A549 (cell line): ENCODE results near the gene POGK. TPM values are rescaled to one million over a fixed set of nuclear protein-coding genes. Genes with fewer than 3 reads are reported as not detected.
"Not testable (repeated sequence)": the region's sequence is repeated elsewhere in the genome, so short reads cannot be mapped to it uniquely, and the experiment has no call there.

Experiments
- ATAC-seq, 2 experiments: fragments of 200-7000 bp in 1 of 2; fragments of >200 bp in 1 of 2; cut with Nextera tagmentation in 1 of 2; cut with Tn5 transposase in 1 of 2; 3 replicates each; pipeline versions ENCODE4 v1.8.0 to v1.9.1; 2018 to 2020; ENCODE audit warnings: mild to moderate bottlenecking in 1 of 2, moderate library complexity in 1 of 2
- CTCF ChIA-PET: fragments of 300-600 bp; sonication (Branson Sonifier 250); formaldehyde crosslinking; extraction: SDS; loops from one replicate; lab custom pipeline; 2021; ENCODE audit warnings: antibody characterized with exemption, inconsistent platforms; lab: Yijun Ruan, JAX
- POLR2A ChIA-PET: fragments of 350-600 bp; formaldehyde crosslinking; extraction: SDS; loops from one replicate; lab custom pipeline; 2021; ENCODE audit warnings: antibody characterized with exemption, inconsistent platforms; lab: Yijun Ruan, JAX
- DNase-seq, 2 experiments: peaks; one replicate each; pipeline versions ENCODE4 v3.0.0 to v3.0.0-alpha.2; 2011 to 2016; ENCODE audit warnings: low read depth in 1 of 2, low spot score in 1 of 2
- FAIRE-seq: peaks from 2 replicates; lab custom pipeline; 2011; peaks lifted over from hg19 to GRCh38; lab: Jason Lieb, UNC
- H3K27ac ChIP-seq, 2 experiments: fragments of >200 bp; sonication (Bioruptor Twin); formaldehyde crosslinking; 3 replicates each; pipeline ENCODE4 v1.5.1; 2016 to 2017
- H3K4me1 ChIP-seq: fragments of >200 bp; sonication (Bioruptor Twin); formaldehyde crosslinking; 3 replicates; pipeline ENCODE4 v1.6.1; 2016
- H3K4me2 ChIP-seq: fragments of >200 bp; sonication (Bioruptor Twin); formaldehyde crosslinking; 3 replicates; pipeline ENCODE4 v1.6.1; 2016
- H3K4me3 ChIP-seq: fragments of >200 bp; sonication (Bioruptor Twin); formaldehyde crosslinking; 3 replicates; pipeline ENCODE4 v1.5.1; 2016
- H3K9me3 ChIP-seq: fragments of >200 bp; sonication (Bioruptor Twin); formaldehyde crosslinking; 3 replicates; pipeline ENCODE4 v1.6.1; 2016
- BHLHE40 ChIP-seq: IDR thresholded peaks from 2 replicates; pipeline ENCODE4 v1.6.1; 2012; ENCODE audit warnings: low read depth, low read length, inconsistent platforms
- CBX2 ChIP-seq: fragments of 200-600 bp; sonication (generic); IDR thresholded peaks from 2 replicates; pipeline ENCODE4 v1.6.1; 2016; ENCODE audit warnings: low read depth, mild to moderate bottlenecking, borderline replicate concordance
- EHMT2 ChIP-seq: fragments of 200-600 bp; sonication (generic); IDR thresholded peaks from 2 replicates; pipeline ENCODE4 v1.6.1; 2016; ENCODE audit warnings: antibody characterized with exemption, low read depth, mild to moderate bottlenecking, moderate library complexity
- EP300 ChIP-seq, 2 experiments: fragments of >200 bp; sonication (Bioruptor Twin); formaldehyde crosslinking; IDR thresholded peaks; 2 replicates in 1 of 2; 3 replicates in 1 of 2; pipeline ENCODE4 v1.6.1; 2016 to 2017
- HDAC2 ChIP-seq: fragments of 200-600 bp; sonication (generic); IDR thresholded peaks from 2 replicates; pipeline ENCODE4 v1.6.1; 2016
- HOXA7 ChIP-seq: fragments of 250-450 bp; sonication (Bioruptor Pico); IDR thresholded peaks from 2 replicates; pipeline ENCODE4 v1.5.0; 2020; ENCODE audit warnings: mild to moderate bottlenecking, moderate library complexity
- JUN ChIP-seq, 2 experiments: fragments of >200 bp; sonication (Bioruptor Twin); formaldehyde crosslinking; IDR thresholded peaks; 2 replicates in 1 of 2; 3 replicates in 1 of 2; pipeline ENCODE4 v1.6.1; 2016 to 2017
- KDM5A ChIP-seq: fragments of 200-600 bp; sonication (generic); IDR thresholded peaks from 2 replicates; pipeline ENCODE4 v1.6.1; 2016; ENCODE audit warnings: antibody characterized with exemption, mild to moderate bottlenecking
- MAFK ChIP-seq: fragments of 450-650 bp; IDR thresholded peaks from 2 replicates; pipeline ENCODE4 v1.6.1; 2014; ENCODE audit not compliant: partially characterized antibody
- MAZ ChIP-seq: fragments of 150-350 bp; IDR thresholded peaks from 2 replicates; pipeline ENCODE4 v1.6.1; 2014; ENCODE audit warnings: antibody characterized with exemption, low read depth, low read length, borderline replicate concordance
- NFE2L2 ChIP-seq: fragments of 150-350 bp; conservative IDR thresholded peaks from 2 replicates; pipeline ENCODE4 v1.6.1; 2014; ENCODE audit warnings: low read length
- POLR2AphosphoS2 ChIP-seq: conservative IDR thresholded peaks from 2 replicates; pipeline ENCODE4 v1.6.1; 2012; ENCODE audit warnings: low read length, improper control_type of control experiment, inconsistent platforms
- RAD21 ChIP-seq, 2 experiments: fragments of >200 bp in 1 of 2; sonication (Bioruptor Twin) in 1 of 2; formaldehyde crosslinking in 1 of 2; IDR thresholded peaks in 1 of 2; conservative IDR thresholded peaks in 1 of 2; 2 replicates in 1 of 2; 3 replicates in 1 of 2; pipeline ENCODE4 v1.6.1; 2012 to 2018; ENCODE audit warnings: inconsistent platforms in 1 of 2
- RCOR1 ChIP-seq: fragments of 150-350 bp; IDR thresholded peaks from 2 replicates; pipeline ENCODE4 v1.6.1; 2014; ENCODE audit warnings: antibody characterized with exemption, low read length, low read depth
- RNF2 ChIP-seq: fragments of 200-600 bp; sonication (generic); IDR thresholded peaks from 2 replicates; pipeline ENCODE4 v1.6.1; 2016; ENCODE audit warnings: low read depth, mild to moderate bottlenecking, antibody characterized with exemption, moderate library complexity, borderline replicate concordance
- ZFP36 ChIP-seq: fragments of 450-650 bp; IDR thresholded peaks from 2 replicates; pipeline ENCODE4 v1.6.1; 2014; ENCODE audit warnings: borderline replicate concordance; ENCODE audit not compliant: partially characterized antibody
- WGBS: methylation state at CpG from one replicate; pipeline ENCODE4 v1.1.6; 2017; ENCODE audit errors: missing lambda C conversion rate; 5-methylcytosine and 5-hydroxymethylcytosine counted together
- polyA plus RNA-seq, 4 experiments: library from polyadenylated mRNA; depleted of rRNA in 3 of 4; stranded (reverse); fragments of >200 nt; fragmentation: RNase III in 1 of 4; extraction: RNeasy Plus Mini Kit Qiagen cat#74134 plus additional on column Dnase treatment in 1 of 4; gene quantifications; 2 replicates in 3 of 4; 3 replicates in 1 of 4; pipeline ENCODE4 v1.2.3, GENCODE V29; 2011 to 2017
- TF ChIP-seq, protein P1 (sequence below): fragments of 250-450 bp; sonication (Bioruptor Pico); IDR thresholded peaks from 2 replicates; pipeline ENCODE4 v1.5.0; 2020; ENCODE audit warnings: low read depth, mild to moderate bottlenecking, moderate library complexity
- TF ChIP-seq, protein P2 (sequence below): fragments of >200 bp; sonication (Bioruptor Twin); formaldehyde crosslinking; IDR thresholded peaks from 3 replicates; pipeline ENCODE4 v1.5.1; 2016
- TF ChIP-seq, protein P3 (sequence below): fragments of 200-600 bp; sonication (generic); IDR thresholded peaks from 2 replicates; pipeline ENCODE4 v1.6.1; 2016; ENCODE audit warnings: antibody characterized with exemption, mild to moderate bottlenecking, moderate library complexity

Gene POGK
- polyA plus RNA-seq, 2 of the 4 experiments (the other 2 are of a cell fraction), result 27.4 to 37.2 TPM

DNA sequence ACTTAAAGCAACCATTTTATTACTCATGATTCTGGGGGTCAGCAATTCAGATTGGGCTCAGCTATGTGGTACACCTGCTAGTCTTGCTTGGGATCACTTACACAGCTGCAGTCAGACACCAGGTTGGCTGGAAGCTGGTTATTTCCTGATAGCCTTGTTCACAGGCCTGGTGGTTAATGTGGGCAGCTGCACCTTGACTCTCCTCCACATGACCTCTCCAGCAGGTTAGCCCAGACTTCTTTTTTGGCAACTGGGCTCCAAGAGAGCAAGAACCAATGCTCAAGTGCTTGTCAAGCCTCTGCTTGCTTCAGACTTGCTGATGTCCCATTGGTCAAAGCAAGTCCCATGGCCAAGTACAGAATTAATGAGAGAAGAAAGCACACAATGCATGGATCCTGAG is 11.8 kb upstream of the POGK start:
- POLR2A ChIA-PET, result no interaction called here
- no peak overlapping the region for H3K4me2 ChIP-seq
- DNase-seq (no peak), FAIRE-seq (no peak), ATAC-seq (no peak)
- no peaks in the 10 kb centered on the region for H3K4me1 ChIP-seq
- H3K9me3 ChIP-seq, result peaks cover 25% of the 10 kb centered on the region; the same call in 1 of the 3 replicates
- no peak for TF ChIP-seq BHLHE40
- TF ChIP-seq POLR2AphosphoS2, result no peak
- TF ChIP-seq MAZ, result no peak
- TF ChIP-seq, protein P1, sequence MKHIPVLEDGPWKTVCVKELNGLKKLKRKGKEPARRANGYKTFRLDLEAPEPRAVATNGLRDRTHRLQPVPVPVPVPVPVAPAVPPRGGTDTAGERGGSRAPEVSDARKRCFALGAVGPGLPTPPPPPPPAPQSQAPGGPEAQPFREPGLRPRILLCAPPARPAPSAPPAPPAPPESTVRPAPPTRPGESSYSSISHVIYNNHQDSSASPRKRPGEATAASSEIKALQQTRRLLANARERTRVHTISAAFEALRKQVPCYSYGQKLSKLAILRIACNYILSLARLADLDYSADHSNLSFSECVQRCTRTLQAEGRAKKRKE (CRISPR knock-in tag), result no peak
- TF ChIP-seq HOXA7 (CRISPR knock-in tag), result no peak
- no peak for TF ChIP-seq NFE2L2
- no peak for TF ChIP-seq EHMT2
- no peak for TF ChIP-seq JUN (IDR thresholded peaks at IDR 0.05)
- TF ChIP-seq MAFK, result no peak
- TF ChIP-seq KDM5A, result no peak
- no peak for TF ChIP-seq EP300 (IDR thresholded peaks at IDR 0.05)
- TF ChIP-seq HDAC2, result no peak
- no peak for TF ChIP-seq CBX2
- TF ChIP-seq RAD21 (conservative IDR thresholded peaks at IDR 0.05 in 1 of 2, IDR thresholded peaks at IDR 0.05 in 1 of 2), result no peak
- TF ChIP-seq, protein P2, sequence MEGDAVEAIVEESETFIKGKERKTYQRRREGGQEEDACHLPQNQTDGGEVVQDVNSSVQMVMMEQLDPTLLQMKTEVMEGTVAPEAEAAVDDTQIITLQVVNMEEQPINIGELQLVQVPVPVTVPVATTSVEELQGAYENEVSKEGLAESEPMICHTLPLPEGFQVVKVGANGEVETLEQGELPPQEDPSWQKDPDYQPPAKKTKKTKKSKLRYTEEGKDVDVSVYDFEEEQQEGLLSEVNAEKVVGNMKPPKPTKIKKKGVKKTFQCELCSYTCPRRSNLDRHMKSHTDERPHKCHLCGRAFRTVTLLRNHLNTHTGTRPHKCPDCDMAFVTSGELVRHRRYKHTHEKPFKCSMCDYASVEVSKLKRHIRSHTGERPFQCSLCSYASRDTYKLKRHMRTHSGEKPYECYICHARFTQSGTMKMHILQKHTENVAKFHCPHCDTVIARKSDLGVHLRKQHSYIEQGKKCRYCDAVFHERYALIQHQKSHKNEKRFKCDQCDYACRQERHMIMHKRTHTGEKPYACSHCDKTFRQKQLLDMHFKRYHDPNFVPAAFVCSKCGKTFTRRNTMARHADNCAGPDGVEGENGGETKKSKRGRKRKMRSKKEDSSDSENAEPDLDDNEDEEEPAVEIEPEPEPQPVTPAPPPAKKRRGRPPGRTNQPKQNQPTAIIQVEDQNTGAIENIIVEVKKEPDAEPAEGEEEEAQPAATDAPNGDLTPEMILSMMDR, result no peak
- no peak for TF ChIP-seq ZFP36
- TF ChIP-seq, protein P3, sequence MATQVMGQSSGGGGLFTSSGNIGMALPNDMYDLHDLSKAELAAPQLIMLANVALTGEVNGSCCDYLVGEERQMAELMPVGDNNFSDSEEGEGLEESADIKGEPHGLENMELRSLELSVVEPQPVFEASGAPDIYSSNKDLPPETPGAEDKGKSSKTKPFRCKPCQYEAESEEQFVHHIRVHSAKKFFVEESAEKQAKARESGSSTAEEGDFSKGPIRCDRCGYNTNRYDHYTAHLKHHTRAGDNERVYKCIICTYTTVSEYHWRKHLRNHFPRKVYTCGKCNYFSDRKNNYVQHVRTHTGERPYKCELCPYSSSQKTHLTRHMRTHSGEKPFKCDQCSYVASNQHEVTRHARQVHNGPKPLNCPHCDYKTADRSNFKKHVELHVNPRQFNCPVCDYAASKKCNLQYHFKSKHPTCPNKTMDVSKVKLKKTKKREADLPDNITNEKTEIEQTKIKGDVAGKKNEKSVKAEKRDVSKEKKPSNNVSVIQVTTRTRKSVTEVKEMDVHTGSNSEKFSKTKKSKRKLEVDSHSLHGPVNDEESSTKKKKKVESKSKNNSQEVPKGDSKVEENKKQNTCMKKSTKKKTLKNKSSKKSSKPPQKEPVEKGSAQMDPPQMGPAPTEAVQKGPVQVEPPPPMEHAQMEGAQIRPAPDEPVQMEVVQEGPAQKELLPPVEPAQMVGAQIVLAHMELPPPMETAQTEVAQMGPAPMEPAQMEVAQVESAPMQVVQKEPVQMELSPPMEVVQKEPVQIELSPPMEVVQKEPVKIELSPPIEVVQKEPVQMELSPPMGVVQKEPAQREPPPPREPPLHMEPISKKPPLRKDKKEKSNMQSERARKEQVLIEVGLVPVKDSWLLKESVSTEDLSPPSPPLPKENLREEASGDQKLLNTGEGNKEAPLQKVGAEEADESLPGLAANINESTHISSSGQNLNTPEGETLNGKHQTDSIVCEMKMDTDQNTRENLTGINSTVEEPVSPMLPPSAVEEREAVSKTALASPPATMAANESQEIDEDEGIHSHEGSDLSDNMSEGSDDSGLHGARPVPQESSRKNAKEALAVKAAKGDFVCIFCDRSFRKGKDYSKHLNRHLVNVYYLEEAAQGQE, result no peak
- TF ChIP-seq RCOR1, result no peak
- no peak for TF ChIP-seq RNF2
- H3K27ac ChIP-seq, result no peak overlapping the region
- CTCF ChIA-PET, result interaction anchor here (1.2 kb wide), 1 partner anchor 39 kb away, joined by 3 read pairs; no protein-coding TSS in a partner anchor
- no peak overlapping the region for H3K4me3 ChIP-seq

DNA sequence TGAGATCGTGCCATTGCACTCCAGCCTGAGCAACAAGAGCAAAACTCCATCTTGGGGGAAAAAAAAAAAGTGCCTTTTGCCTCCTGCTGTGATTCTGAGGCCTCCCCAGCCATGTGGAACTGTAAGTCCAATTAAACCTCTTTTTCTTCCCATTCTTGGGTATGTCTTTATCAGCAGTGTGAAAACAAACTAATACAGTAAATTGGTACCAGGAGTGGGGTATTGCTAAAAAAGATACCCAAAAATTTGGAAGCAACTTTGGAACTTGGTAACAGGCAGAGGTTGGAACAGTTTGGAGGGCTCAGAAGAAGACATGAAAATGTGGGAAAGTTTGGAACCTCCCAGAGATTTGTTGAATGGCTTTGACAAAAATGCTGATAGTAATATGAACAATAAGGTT is 9.5 kb upstream of the POGK start:
- H3K4me2 ChIP-seq, H3K27ac ChIP-seq, H3K4me1 ChIP-seq, ATAC-seq, FAIRE-seq, H3K4me3 ChIP-seq, CTCF ChIA-PET, POLR2A ChIA-PET, DNase-seq: not testable (repeated sequence)
- 0% methylated on average over 1 of the region's 1 CpG for WGBS
- peaks cover 25% of the 10 kb centered on the region; the same call in 1 of the 3 replicates for H3K9me3 ChIP-seq
